Fibroblast of lung (primary cell): ENCODE measurements around the gene DLAT. TPM values are rescaled to one million over a fixed set of nuclear protein-coding genes. Genes with fewer than 3 reads are reported as not detected.

ENCODE experiments used
- DNase-seq, 2 donors: peaks; one replicate each; pipeline versions ENCODE4 v3.0.0 to v3.0.0-alpha.2; 2010; ENCODE audit warnings: low read depth in 2 of 2
- H2AFZ ChIP-seq: 2 replicates; pipeline ENCODE4 v1.5.1; 2012; ENCODE audit warnings: low read length, control low read depth, inconsistent platforms
- H3K27ac ChIP-seq: 2 replicates; pipeline ENCODE4 v1.5.1; 2011; ENCODE audit warnings: low read length, control low read depth; ENCODE audit not compliant: insufficient read depth
- H3K27me3 ChIP-seq: 2 replicates; pipeline ENCODE4 v1.5.1; 2011; ENCODE audit warnings: mild to moderate bottlenecking, low read length; ENCODE audit not compliant: control insufficient read depth, insufficient read depth
- H3K36me3 ChIP-seq: 2 replicates; pipeline ENCODE4 v1.5.1; 2011; ENCODE audit warnings: low read length; ENCODE audit not compliant: control insufficient read depth, insufficient read depth
- H3K4me1 ChIP-seq: 2 replicates; pipeline ENCODE4 v1.5.1; 2011; ENCODE audit warnings: low read length; ENCODE audit not compliant: control insufficient read depth, insufficient read depth; ENCODE audit errors: extremely low read depth
- H3K4me2 ChIP-seq: 2 replicates; pipeline ENCODE4 v1.5.1; 2011; ENCODE audit warnings: low read length, control low read depth; ENCODE audit not compliant: insufficient read depth; ENCODE audit errors: extremely low read depth
- H3K4me3 ChIP-seq, 4 experiments: fragments of 200-600 bp in 1 of 4; sonication (generic) in 1 of 4; replicated peaks in 1 of 4; 2 replicates each; pipeline ENCODE4 v1.5.1; 2011 to 2016; ENCODE audit warnings: low read length in 4 of 4, low read depth in 3 of 4, mild to moderate bottlenecking in 3 of 4, control low read depth in 2 of 4, inconsistent platforms in 1 of 4, mixed read lengths in 1 of 4; ENCODE audit not compliant: insufficient read depth in 1 of 4; ENCODE audit errors: control extremely low read depth in 1 of 4
- H3K79me2 ChIP-seq: 2 replicates; pipeline ENCODE4 v1.5.1; 2012; ENCODE audit warnings: mild to moderate bottlenecking, low read length, inconsistent platforms; ENCODE audit not compliant: control insufficient read depth, insufficient read depth
- H3K9ac ChIP-seq: 2 replicates; pipeline ENCODE4 v1.5.1; 2011; ENCODE audit warnings: mild to moderate bottlenecking, low read length, control low read depth; ENCODE audit not compliant: insufficient read depth
- H3K9me3 ChIP-seq: 2 replicates; pipeline ENCODE4 v1.5.1; 2012; ENCODE audit warnings: low read depth, low read length; ENCODE audit not compliant: control insufficient read depth, insufficient read depth
- H4K20me1 ChIP-seq: 2 replicates; pipeline ENCODE4 v1.5.1; 2011; ENCODE audit warnings: low read length; ENCODE audit not compliant: control insufficient read depth, insufficient read depth; ENCODE audit errors: extremely low read depth
- EZH2 ChIP-seq: IDR thresholded peaks from 2 replicates; pipeline ENCODE4 v1.5.1; 2012; ENCODE audit warnings: low read length, control low read depth, mild to moderate bottlenecking; ENCODE audit errors: missing control alignments
- polyA plus RNA-seq, 2 donors: library from polyadenylated mRNA; depleted of rRNA in 1 of 2; stranded (reverse) in 1 of 2; unstranded in 1 of 2; fragments of >200 nt; gene quantifications; 2 replicates each; pipeline ENCODE4 v1.2.1, GENCODE V29; 2011 to 2012; ENCODE audit warnings: missing spikeins in 1 of 2
- total RNA-seq: library from RNA; depleted of rRNA; stranded (reverse); fragments of >200 nt; gene quantifications from 2 replicates; pipeline ENCODE4 v1.2.1, GENCODE V29; 2014
- TF ChIP-seq, protein P1 (sequence below), 2 donors: IDR thresholded peaks in 1 of 2; conservative IDR thresholded peaks in 1 of 2; 1 replicate in 1 of 2; 2 replicates in 1 of 2; pipeline ENCODE4 v1.5.1; 2011 to 2012; ENCODE audit warnings: low read length in 2 of 2, control low read depth in 1 of 2, inconsistent platforms in 1 of 2, low read depth in 1 of 2, mild to moderate bottlenecking in 1 of 2

DLAT gene
- total and polyA plus RNA-seq, 2 donors (not counting 1 experiment from before 2014, with no cell fraction given) = 33.9 to 37.8 TPM

DNA sequence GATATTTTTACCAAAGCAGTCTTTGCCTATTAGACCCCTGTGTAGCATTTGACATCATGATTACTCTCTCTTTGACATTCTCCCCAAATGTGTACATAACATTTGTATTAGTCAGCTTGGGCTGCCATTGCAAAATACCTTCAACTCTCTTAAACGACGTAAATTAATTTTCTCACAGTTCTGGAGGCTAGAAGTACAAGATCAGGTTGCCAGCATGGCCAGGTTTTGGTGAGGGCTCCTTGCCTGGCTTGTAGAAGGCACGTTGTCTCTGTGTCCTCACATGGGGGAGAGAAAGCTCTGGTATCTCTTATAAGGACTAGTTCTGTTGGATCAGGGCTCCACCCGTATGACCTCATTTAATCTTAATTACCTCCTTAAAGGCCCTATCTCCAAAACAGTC is 12.3 kb upstream of the DLAT start:
- Histone ChIP-seq H3K4me3 (no peak overlapping the region), H3K36me3 (no peaks in the 10 kb centered on the region), H3K79me2 (no peaks in the 10 kb centered on the region), H3K4me1 (peaks cover 4% of the 10 kb centered on the region), H3K4me2 (no peak overlapping the region), H3K27ac (no peak overlapping the region), H2AFZ (no peak overlapping the region), H4K20me1 (no peaks in the 10 kb centered on the region), H3K9ac (no peak overlapping the region), H3K9me3 (no peaks in the 10 kb centered on the region), H3K27me3 (no peaks in the 10 kb centered on the region)
- TF ChIP-seq EZH2 = no peak
- TF ChIP-seq, protein P1, sequence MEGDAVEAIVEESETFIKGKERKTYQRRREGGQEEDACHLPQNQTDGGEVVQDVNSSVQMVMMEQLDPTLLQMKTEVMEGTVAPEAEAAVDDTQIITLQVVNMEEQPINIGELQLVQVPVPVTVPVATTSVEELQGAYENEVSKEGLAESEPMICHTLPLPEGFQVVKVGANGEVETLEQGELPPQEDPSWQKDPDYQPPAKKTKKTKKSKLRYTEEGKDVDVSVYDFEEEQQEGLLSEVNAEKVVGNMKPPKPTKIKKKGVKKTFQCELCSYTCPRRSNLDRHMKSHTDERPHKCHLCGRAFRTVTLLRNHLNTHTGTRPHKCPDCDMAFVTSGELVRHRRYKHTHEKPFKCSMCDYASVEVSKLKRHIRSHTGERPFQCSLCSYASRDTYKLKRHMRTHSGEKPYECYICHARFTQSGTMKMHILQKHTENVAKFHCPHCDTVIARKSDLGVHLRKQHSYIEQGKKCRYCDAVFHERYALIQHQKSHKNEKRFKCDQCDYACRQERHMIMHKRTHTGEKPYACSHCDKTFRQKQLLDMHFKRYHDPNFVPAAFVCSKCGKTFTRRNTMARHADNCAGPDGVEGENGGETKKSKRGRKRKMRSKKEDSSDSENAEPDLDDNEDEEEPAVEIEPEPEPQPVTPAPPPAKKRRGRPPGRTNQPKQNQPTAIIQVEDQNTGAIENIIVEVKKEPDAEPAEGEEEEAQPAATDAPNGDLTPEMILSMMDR (conservative IDR thresholded peaks at IDR 0.05 in 1 of 2, IDR thresholded peaks at IDR 0.05 in 1 of 2; ENCODE audit: low read depth in 1 of 2, low read length in 2 of 2) = no peak
- DNase-seq = peak; percentile 62 to 70

GRCh38 chr11:112013497-112014164 is 11.6 kb upstream of the DLAT start:
- Histone ChIP-seq H3K4me3 (no peak overlapping the region), H3K27ac (no peak overlapping the region)

DNA sequence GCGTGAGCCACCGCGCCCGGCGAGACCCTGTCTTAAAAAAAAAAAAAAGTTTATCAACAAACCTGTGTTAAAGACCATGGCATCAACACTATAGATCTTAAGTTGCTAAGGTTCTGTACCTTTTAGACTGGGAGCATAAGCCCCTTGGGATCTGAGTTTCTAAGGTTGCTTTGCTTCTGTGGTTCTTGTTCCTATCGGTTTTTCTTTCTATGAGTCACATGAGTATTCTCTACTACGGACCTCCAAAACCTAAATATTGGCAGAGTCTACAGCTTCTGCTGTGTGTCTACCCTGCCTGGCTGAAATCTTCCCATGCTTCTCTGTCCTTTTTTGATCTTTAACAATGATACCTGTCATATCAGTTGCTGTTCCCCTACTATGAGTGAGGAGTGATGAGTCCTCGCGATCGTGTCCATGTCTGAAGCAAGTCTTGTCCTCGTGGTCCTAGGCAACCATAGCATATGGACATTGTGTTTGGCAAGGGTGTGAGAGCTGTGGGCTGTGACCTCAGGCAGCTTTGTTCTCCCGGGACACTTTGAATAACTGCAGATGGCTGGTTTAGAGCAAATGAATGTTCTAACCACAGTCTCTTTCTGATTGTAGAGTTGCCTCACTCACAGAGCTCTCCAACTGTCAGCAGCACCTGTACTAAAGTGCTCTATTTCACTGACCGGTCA is 9.0 kb upstream of the DLAT start:
- no peaks in the 10 kb centered on the region for H3K9me3 ChIP-seq
- no peak overlapping the region for H2AFZ ChIP-seq
- no peaks in the 10 kb centered on the region for H4K20me1 ChIP-seq
- H3K4me3 ChIP-seq = no peak overlapping the region
- no peaks in the 10 kb centered on the region for H3K27me3 ChIP-seq
- H3K4me1 ChIP-seq = peaks cover 4% of the 10 kb centered on the region
- DNase-seq = peak; percentile 22 to 46
- no peak overlapping the region for H3K4me2 ChIP-seq
- H3K27ac ChIP-seq = no peak overlapping the region
- TF ChIP-seq EZH2 = no peak
- TF ChIP-seq, protein P1 (conservative IDR thresholded peaks at IDR 0.05 in 1 of 2, IDR thresholded peaks at IDR 0.05 in 1 of 2; ENCODE audit: low read depth in 1 of 2, low read length in 2 of 2) = no peak
- H3K36me3 ChIP-seq = peaks cover 2% of the 10 kb centered on the region
- H3K79me2 ChIP-seq = no peaks in the 10 kb centered on the region
- no peak overlapping the region for H3K9ac ChIP-seq

More at GRCh38 chr11:112013497-112014164, 11.6 kb upstream of the DLAT start:
- H4K20me1 ChIP-seq = no peaks in the 10 kb centered on the region
- no peak for DNase-seq
- no peaks in the 10 kb centered on the region for H3K36me3 ChIP-seq
- TF ChIP-seq, protein P1 (conservative IDR thresholded peaks at IDR 0.05 in 1 of 2, IDR thresholded peaks at IDR 0.05 in 1 of 2; ENCODE audit: low read depth in 1 of 2, low read length in 2 of 2) = no peak
- TF ChIP-seq EZH2 = no peak
- no peak overlapping the region for H3K4me2 ChIP-seq
- H3K9ac ChIP-seq = no peak overlapping the region
- no peaks in the 10 kb centered on the region for H3K79me2 ChIP-seq
- H3K4me1 ChIP-seq = peaks cover 4% of the 10 kb centered on the region
- no peaks in the 10 kb centered on the region for H3K9me3 ChIP-seq
- no peaks in the 10 kb centered on the region for H3K27me3 ChIP-seq
- H2AFZ ChIP-seq = no peak overlapping the region
